Mesendoderm (in vitro differentiated cells): ENCODE results near the gene CPA3.
A peak's percentile ranks its signal among the peaks of the same experiment; 100 is the strongest.

Experiments used
- DNase-seq: peaks from one replicate; pipeline ENCODE4 v3.0.0; 2013
- H2AK5ac ChIP-seq: 2 replicates; pipeline ENCODE4 v1.6.1; 2013; ENCODE audit warnings: low read length, inconsistent platforms
- H2BK120ac ChIP-seq: 2 replicates; pipeline ENCODE4 v1.6.1; 2013; ENCODE audit warnings: low read depth, mild to moderate bottlenecking, low read length, moderate library complexity, mixed read lengths
- H2BK15ac ChIP-seq: replicated peaks from 2 replicates; pipeline ENCODE4 v1.6.1; 2013; ENCODE audit warnings: low read depth, mild to moderate bottlenecking, moderate library complexity
- H2BK5ac ChIP-seq: 2 replicates; pipeline ENCODE4 v1.6.1; 2013; ENCODE audit warnings: low read length, inconsistent platforms
- H3K18ac ChIP-seq: 2 replicates; pipeline ENCODE4 v1.6.1; 2013; ENCODE audit warnings: mild to moderate bottlenecking, low read length, mixed read lengths
- H3K23ac ChIP-seq: one replicate; pipeline ENCODE4 v1.6.1; 2013; ENCODE audit warnings: low read length
- H3K27ac ChIP-seq: 2 replicates; pipeline ENCODE4 v1.5.1; 2013; ENCODE audit warnings: low read depth, mild to moderate bottlenecking, inconsistent platforms, low read length, moderate library complexity
- H3K27me3 ChIP-seq: 2 replicates; pipeline ENCODE4 v1.6.1; 2013; ENCODE audit warnings: low read length, control low read depth, mild to moderate bottlenecking, inconsistent platforms; ENCODE audit not compliant: insufficient read depth, poor library complexity
- H3K36me3 ChIP-seq: 2 replicates; pipeline ENCODE4 v1.6.1; 2013; ENCODE audit warnings: low read length, inconsistent platforms; ENCODE audit not compliant: control insufficient read depth, insufficient read depth
- H3K4ac ChIP-seq: one replicate; pipeline ENCODE4 v1.6.1; 2013; ENCODE audit warnings: low read depth, mild to moderate bottlenecking, low read length, moderate library complexity
- H3K4me1 ChIP-seq: 2 replicates; pipeline ENCODE4 v1.6.1; 2013; ENCODE audit warnings: low read depth, low read length, inconsistent platforms; ENCODE audit not compliant: control insufficient read depth
- H3K4me2 ChIP-seq: 2 replicates; pipeline ENCODE4 v1.6.1; 2013; ENCODE audit warnings: low read length
- H3K4me3 ChIP-seq: 2 replicates; pipeline ENCODE4 v1.5.1; 2013; ENCODE audit warnings: mild to moderate bottlenecking, low read length
- H3K56ac ChIP-seq: one replicate; pipeline ENCODE4 v1.6.1; 2013; ENCODE audit warnings: low read length
- H3K79me1 ChIP-seq: 2 replicates; pipeline ENCODE4 v1.6.1; 2013; ENCODE audit warnings: low read length, inconsistent platforms
- H3K79me2 ChIP-seq: 2 replicates; pipeline ENCODE4 v1.6.1; 2013; ENCODE audit warnings: mild to moderate bottlenecking, low read length; ENCODE audit not compliant: control insufficient read depth, insufficient read depth
- H3K9ac ChIP-seq: 2 replicates; pipeline ENCODE4 v1.6.1; 2013; ENCODE audit warnings: low read length, inconsistent platforms
- H4K5ac ChIP-seq: one replicate; pipeline ENCODE4 v1.6.1; 2013; ENCODE audit warnings: low read length
- H4K8ac ChIP-seq: one replicate; pipeline ENCODE4 v1.6.1; 2013; ENCODE audit warnings: low read depth, mild to moderate bottlenecking, control low read depth, low read length, moderate library complexity
- WGBS: extraction: QIAGEN DNeasy Blood & Tissue Kit; methylation state at CpG from one replicate; pipeline ENCODE4 v1.1.7; 2013; ENCODE audit warnings: low lambda C conversion rate, missing lambda C conversion rate; ENCODE audit not compliant: insufficient coverage; ENCODE audit errors: extremely low coverage; 5-methylcytosine and 5-hydroxymethylcytosine counted together

Gene CPA3

GRCh38 chr3:148853076-148853475, 12.0 kb upstream of the CPA3 start:
- no peak overlapping the region for H3K4ac ChIP-seq
- no peak overlapping the region for H3K27ac ChIP-seq
- H3K9ac ChIP-seq: no peak overlapping the region
- DNase-seq: no peak
- H3K4me1 ChIP-seq: no peaks in the 10 kb centered on the region
- H3K4me3 ChIP-seq: no peak overlapping the region
- H3K36me3 ChIP-seq: no peaks in the 10 kb centered on the region
- H2AK5ac ChIP-seq: no peak overlapping the region
- H4K8ac ChIP-seq: no peak overlapping the region
- no peak overlapping the region for H3K23ac ChIP-seq
- H3K18ac ChIP-seq: no peak overlapping the region
- H2BK15ac ChIP-seq: no peak overlapping the region
- WGBS: no CpG with 5 or more reads among the region's 2 CpGs
- no peak overlapping the region for H2BK120ac ChIP-seq
- no peaks in the 10 kb centered on the region for H3K79me2 ChIP-seq
- no peak overlapping the region for H3K4me2 ChIP-seq
- no peak overlapping the region for H2BK5ac ChIP-seq
- H4K5ac ChIP-seq: no peak overlapping the region
- H3K79me1 ChIP-seq: no peaks in the 10 kb centered on the region
- H3K56ac ChIP-seq: no peak overlapping the region
- H3K27me3 ChIP-seq: no peaks in the 10 kb centered on the region

- no peaks in the 10 kb centered on the region for H3K79me2 ChIP-seq
- no peak overlapping the region for H3K56ac ChIP-seq
- no peak overlapping the region for H3K4ac ChIP-seq
Observed at GRCh38 chr3:148854061-148854460, 11.0 kb upstream of the CPA3 start.

GRCh38 chr3:148856384-148856783, 8.7 kb upstream of the CPA3 start:
- Histone ChIP-seq H3K27me3 (no peaks in the 10 kb centered on the region), H3K79me2 (no peaks in the 10 kb centered on the region), H2BK15ac (no peak overlapping the region), H3K4me2 (no peak overlapping the region), H3K56ac (no peak overlapping the region), H2BK5ac (no peak overlapping the region), H3K36me3 (no peaks in the 10 kb centered on the region), H3K23ac (no peak overlapping the region), H2AK5ac (no peak overlapping the region), H3K79me1 (no peaks in the 10 kb centered on the region), H2BK120ac (no peak overlapping the region), H3K18ac (no peak overlapping the region), H3K4ac (no peak overlapping the region), H3K27ac (no peak overlapping the region), H3K4me1 (no peaks in the 10 kb centered on the region), H3K4me3 (no peak overlapping the region), H4K5ac (no peak overlapping the region), H3K9ac (no peak overlapping the region), H4K8ac (no peak overlapping the region)
- no peak for DNase-seq
- WGBS: no CpG with 5 or more reads among the region's 3 CpGs

More at GRCh38 chr3:148854061-148854460, 11.0 kb upstream of the CPA3 start:
- no peak overlapping the region for H3K4me2 ChIP-seq
- H3K9ac ChIP-seq: no peak overlapping the region
- H2BK5ac ChIP-seq: no peak overlapping the region
- H3K79me1 ChIP-seq: no peaks in the 10 kb centered on the region
- no peaks in the 10 kb centered on the region for H3K4me1 ChIP-seq
- no peak overlapping the region for H2BK120ac ChIP-seq
- no peak overlapping the region for H4K5ac ChIP-seq
- H3K23ac ChIP-seq: no peak overlapping the region
- no peak overlapping the region for H3K4me3 ChIP-seq
- H2AK5ac ChIP-seq: no peak overlapping the region
- H3K27ac ChIP-seq: no peak overlapping the region
- no peak for DNase-seq
- no peak overlapping the region for H3K18ac ChIP-seq
- no peaks in the 10 kb centered on the region for H3K36me3 ChIP-seq
- H4K8ac ChIP-seq: no peak overlapping the region
- no peak overlapping the region for H2BK15ac ChIP-seq
- H3K27me3 ChIP-seq: no peaks in the 10 kb centered on the region

GRCh38 chr3:148857316-148857715, 7.8 kb upstream of the CPA3 start:
- no peak overlapping the region for H2AK5ac ChIP-seq
- H2BK120ac ChIP-seq: no peak overlapping the region
- H3K27me3 ChIP-seq: no peaks in the 10 kb centered on the region
- no peak overlapping the region for H3K4me2 ChIP-seq
- no peak overlapping the region for H3K27ac ChIP-seq
- H4K8ac ChIP-seq: no peak overlapping the region
- no peak overlapping the region for H3K4ac ChIP-seq
- no peaks in the 10 kb centered on the region for H3K4me1 ChIP-seq
- H3K56ac ChIP-seq: no peak overlapping the region
- no peak overlapping the region for H3K9ac ChIP-seq
- H3K79me1 ChIP-seq: no peaks in the 10 kb centered on the region
- H2BK15ac ChIP-seq: no peak overlapping the region
- no peak overlapping the region for H2BK5ac ChIP-seq
- H3K18ac ChIP-seq: no peak overlapping the region
- WGBS: no CpG with 5 or more reads among the region's 4 CpGs
- no peaks in the 10 kb centered on the region for H3K79me2 ChIP-seq
- H4K5ac ChIP-seq: no peak overlapping the region
- no peak for DNase-seq
- no peak overlapping the region for H3K4me3 ChIP-seq
- no peaks in the 10 kb centered on the region for H3K36me3 ChIP-seq
- no peak overlapping the region for H3K23ac ChIP-seq

- no peak overlapping the region for H4K5ac ChIP-seq
- no peak overlapping the region for H3K9ac ChIP-seq
- no peaks in the 10 kb centered on the region for H3K4me1 ChIP-seq
- no peak overlapping the region for H3K4me2 ChIP-seq
- H2BK5ac ChIP-seq: no peak overlapping the region
- no peak overlapping the region for H2AK5ac ChIP-seq
- H3K79me1 ChIP-seq: no peaks in the 10 kb centered on the region
- H3K18ac ChIP-seq: no peak overlapping the region
- no peak overlapping the region for H3K27ac ChIP-seq
- H3K4ac ChIP-seq: no peak overlapping the region
- no peak overlapping the region for H2BK15ac ChIP-seq
- no peak overlapping the region for H3K56ac ChIP-seq
- no peaks in the 10 kb centered on the region for H3K79me2 ChIP-seq
- no CpG with 5 or more reads among the region's 1 CpG for WGBS
- H4K8ac ChIP-seq: no peak overlapping the region
- H2BK120ac ChIP-seq: no peak overlapping the region
- H3K36me3 ChIP-seq: no peaks in the 10 kb centered on the region
- peak; percentile 31 for DNase-seq
- H3K4me3 ChIP-seq: no peak overlapping the region
- H3K23ac ChIP-seq: no peak overlapping the region
- no peaks in the 10 kb centered on the region for H3K27me3 ChIP-seq
Observed at GRCh38 chr3:148861277-148861869, 3.7 kb upstream of the CPA3 start.

- no peak for DNase-seq
- H2BK5ac ChIP-seq: no peak overlapping the region
- H3K4ac ChIP-seq: no peak overlapping the region
- H3K4me2 ChIP-seq: no peak overlapping the region
- no peak overlapping the region for H2AK5ac ChIP-seq
- no peak overlapping the region for H2BK120ac ChIP-seq
- H3K56ac ChIP-seq: no peak overlapping the region
- no peak overlapping the region for H3K18ac ChIP-seq
- H3K4me1 ChIP-seq: no peaks in the 10 kb centered on the region
- no peaks in the 10 kb centered on the region for H3K79me2 ChIP-seq
- no peaks in the 10 kb centered on the region for H3K79me1 ChIP-seq
- no peak overlapping the region for H3K4me3 ChIP-seq
- H3K9ac ChIP-seq: no peak overlapping the region
- H3K36me3 ChIP-seq: no peaks in the 10 kb centered on the region
- no CpG with 5 or more reads among the region's 4 CpGs for WGBS
- no peak overlapping the region for H2BK15ac ChIP-seq
- no peak overlapping the region for H3K23ac ChIP-seq
- no peak overlapping the region for H4K8ac ChIP-seq
- no peak overlapping the region for H3K27ac ChIP-seq
- no peak overlapping the region for H4K5ac ChIP-seq
- H3K27me3 ChIP-seq: no peaks in the 10 kb centered on the region
Observed at GRCh38 chr3:148863297-148863696, 1.8 kb upstream of the CPA3 start.
